ENCODE results near the gene STX8. TPM values are rescaled to one million over a fixed set of nuclear protein-coding genes. Genes with fewer than 3 reads are reported as not detected.

STX8 gene
- total RNA-seq, 1 donor: 19.7 TPM

DNA sequence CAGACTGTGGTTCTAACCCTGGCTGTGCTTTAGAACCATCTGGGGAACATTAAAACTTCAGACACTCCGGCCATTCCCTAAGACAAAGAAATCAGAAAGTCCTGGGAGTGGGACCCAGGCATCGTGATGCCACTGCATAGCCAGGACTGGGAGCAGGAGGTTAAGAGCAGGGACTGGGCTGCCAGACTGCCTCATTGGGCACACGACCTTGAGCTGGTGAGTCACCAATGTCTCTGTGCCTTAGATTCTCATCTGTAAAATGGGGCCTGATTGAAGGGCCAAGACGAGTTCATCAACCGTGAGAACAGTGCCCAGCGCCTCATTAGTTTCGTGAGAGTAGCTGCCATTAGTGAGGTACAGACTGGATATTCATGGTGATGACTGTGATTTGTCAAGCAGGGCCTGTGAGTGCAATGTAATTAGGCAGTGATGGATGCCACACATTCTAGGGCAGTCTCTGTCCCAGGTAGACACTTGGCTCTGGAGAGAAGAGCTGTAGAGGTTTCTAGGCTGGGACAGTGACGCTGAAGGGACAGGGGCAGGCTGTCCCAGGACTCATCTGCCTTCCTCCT is 357.5 kb downstream of the STX8 start:
- no peak for DNase-seq (ENCODE audit: low read depth in 2 of 3, low spot score in 2 of 3)

DNA sequence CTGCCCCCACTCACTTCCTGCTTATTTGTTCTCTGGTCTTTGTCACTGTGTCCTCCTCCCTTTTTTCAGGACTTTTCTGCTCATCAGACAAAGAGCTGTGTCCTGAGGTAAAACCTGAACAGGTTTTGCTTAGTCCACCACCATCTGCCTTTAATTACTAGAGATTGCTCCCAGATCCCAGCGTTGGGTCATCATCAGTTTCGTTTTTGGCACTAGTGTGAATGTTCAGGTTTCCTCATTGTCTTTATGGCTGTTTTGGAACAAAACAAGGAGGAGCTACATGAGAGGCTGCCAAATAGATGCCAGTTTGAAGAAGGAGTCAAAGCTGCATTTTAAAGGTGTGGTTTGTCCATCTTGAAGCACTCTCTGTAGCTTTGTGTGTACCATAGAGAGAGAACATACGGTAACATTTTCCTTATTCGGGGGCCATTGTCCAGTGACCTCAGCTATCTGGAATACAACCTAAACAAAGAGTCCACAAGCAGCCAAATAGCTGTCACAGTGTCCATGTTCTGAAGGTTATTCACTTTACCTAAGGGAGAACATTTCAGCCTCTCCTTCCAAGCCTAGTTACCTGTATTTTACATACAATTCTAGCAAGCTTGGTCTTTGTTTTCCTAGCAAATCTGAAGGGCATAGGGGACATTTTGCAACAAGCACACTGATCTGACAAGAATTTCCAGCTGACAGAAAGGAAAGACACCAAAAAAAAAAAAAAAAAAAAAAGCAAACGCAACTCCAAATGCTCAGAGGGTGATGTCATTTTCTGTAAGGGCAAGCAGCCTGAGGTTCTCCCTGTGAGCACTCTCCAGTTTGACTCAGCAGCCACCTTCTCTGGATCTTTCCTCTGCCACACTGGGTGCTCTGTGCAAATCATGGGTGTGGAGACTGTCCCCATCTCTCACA is 358.2 kb downstream of the STX8 start:
- DNase-seq (ENCODE audit: low read depth in 2 of 3, low spot score in 2 of 3): no peak

- no peak for DNase-seq (ENCODE audit: low read depth in 2 of 3, low spot score in 2 of 3)
Measured at GRCh38 chr17:9215465-9215864, 360.2 kb downstream of the STX8 start.

DNA sequence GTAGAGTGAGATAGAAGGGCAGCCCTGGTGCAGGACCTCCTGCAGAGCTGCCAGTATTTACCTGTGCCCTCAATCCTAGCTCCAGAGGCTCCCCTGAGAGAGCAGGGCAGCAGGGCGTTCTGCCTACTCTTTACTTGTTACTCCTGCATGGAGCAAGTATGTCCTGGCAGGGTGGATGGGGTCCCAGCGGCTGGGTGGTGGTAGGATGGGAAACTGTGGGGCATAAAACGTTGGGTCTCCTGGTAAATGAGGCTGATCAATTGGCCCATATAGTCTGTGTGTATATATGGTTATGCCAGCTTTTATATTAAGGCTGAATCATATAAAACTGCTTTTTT is 362.3 kb downstream of the STX8 start:
- no peak for DNase-seq (ENCODE audit: low read depth in 2 of 3, low spot score in 2 of 3)

DNA sequence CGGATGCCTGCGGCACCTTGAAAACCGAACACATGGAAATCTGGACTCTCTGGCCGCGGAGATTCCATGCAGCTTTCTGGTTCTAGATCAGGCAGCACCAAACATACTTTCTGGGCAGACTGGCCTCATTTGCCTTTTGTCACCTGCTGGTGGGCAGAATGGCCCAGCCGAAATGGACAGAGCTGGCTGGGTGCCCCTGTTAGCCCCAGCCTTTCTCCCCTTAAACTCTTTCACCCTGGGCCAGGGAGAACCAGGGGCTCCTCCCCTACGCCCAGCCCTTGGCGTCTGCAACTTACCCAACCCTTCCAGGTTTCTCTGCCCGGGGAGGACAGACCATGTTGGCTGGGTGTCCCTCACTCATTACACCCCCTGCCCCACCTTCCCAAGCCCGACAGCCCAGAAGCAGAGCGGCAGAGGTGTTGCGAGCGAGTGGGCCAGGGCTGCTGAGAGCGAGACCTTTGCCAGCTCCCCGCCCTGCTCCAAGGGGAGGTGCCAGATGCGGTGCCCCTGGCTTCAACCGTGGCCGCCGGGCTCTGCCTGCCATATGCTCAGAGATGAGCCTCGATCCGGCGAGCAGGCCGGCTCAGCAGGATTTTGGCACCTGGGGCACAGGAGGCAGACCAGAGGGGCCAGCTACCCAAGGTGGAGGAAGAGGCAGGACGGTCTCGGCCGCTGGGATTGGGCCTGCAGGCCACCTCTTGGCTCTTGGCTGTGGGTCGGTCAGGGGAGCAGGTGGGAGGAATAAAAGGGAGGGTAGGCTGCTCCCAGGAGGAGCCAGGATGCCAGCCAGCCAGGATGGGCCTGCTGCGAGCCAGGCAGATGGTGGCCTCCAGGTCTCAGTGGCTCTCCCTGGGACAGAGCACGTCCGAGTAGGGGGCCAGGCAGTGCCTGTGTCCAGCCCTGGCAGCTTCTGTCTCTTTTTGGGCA is 363.0 kb downstream of the STX8 start:
- DNase-seq (ENCODE audit: low read depth in 2 of 3, low spot score in 2 of 3): no peak

DNA sequence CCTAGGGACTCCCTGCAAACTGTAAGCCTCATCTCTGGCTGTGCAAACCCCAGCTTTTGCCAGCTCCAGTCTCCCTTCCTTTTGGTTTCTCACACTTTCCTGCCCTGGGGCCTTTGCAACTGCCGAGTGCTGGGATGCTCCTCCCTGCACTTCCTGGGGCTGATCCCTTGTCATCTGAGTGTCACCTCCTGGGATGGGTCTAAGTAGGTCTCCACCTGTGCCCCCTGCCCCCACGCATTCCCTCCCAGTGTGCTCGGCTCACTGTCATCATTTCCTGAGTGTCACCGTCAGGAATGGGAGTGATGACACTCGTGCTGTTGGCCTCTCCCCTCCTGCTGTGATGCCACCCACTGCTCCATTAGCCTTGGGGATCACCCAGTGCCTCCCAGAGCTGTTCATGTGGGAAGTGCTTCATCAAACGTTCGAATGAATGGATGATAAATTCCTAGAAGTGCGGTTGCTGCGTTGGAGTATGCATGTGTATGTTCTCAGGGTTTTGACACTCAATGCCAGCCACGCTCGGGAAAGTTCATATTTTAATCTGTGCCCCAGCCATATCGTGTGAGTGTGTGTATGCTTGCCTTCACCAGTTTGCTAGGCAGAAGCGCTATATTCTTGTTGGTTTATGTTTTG is 364.4 kb downstream of the STX8 start:
- DNase-seq (ENCODE audit: low read depth in 2 of 3, low spot score in 2 of 3): no peak

DNA sequence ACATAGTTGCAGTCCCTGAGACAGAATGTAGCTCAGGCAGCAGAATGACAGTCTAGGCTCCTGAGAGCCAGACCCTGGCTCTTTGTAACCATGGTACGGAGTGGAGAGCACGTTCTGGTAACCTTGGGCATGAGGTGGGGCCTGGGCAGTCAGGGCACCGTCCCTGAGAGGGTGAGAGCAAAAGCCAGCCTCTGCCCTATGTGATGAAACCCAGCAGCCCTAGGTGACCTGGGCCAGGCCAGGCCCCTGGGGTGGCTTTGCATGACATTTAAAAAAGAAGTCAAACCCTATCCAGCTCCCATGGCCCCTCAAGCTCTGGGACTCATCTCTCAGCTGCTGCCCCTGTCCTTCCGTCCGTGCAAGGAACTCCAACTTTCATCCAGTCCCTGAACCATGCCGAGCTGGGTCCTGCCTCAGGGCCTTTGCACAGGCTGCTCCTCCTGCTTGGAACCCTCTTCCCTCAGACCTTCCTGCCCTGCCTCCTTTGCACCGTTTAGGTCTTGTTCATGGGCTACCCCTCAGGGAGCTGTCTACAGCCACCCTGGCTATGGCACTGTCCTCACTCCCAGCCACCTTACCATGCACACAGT is 365.7 kb downstream of the STX8 start:
- DNase-seq (ENCODE audit: low read depth in 2 of 3, low spot score in 2 of 3): no peak

GRCh38 chr17:9209347-9209746 is 366.3 kb downstream of the STX8 start:
- DNase-seq (ENCODE audit: low read depth in 2 of 3, low spot score in 2 of 3): no peak

DNA sequence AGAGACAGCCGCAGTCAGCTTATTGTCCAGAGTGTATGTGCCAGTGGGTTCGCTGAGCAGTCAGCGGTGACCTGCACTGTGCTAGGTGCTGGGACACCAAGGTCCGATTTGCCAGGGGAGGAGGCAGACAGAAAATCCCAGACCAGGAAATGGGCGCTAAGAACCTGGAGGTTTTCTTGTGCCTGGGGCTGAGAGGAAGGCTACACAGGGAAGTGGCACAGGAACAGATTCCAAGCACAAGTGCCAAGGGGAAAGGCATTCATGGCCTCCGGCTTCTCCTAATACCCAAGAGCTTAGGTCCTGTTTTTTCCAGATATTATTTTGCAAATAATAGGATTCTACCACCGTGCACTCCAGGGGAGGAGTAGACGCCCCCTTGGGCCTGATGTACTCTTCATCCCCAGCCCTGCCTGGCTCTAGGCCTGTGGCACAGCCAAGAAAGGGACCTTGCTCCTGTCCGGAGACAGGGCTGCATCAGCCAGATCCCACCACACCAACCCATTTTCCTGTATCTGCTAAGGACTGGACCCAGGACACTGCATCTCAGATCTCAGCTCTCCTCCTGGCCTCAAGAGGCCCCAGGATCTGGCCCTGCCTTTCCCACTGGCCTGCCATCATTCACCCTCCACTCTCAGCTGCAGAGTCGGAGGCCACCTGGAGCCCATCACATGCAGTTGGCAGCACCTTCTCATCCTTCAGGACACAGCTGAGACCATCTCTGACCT is 367.1 kb downstream of the STX8 start:
- DNase-seq (ENCODE audit: low read depth in 2 of 3, low spot score in 2 of 3): no peak

- no peak for DNase-seq (ENCODE audit: low read depth in 2 of 3, low spot score in 2 of 3)
Measured at GRCh38 chr17:9206741-9207332, 368.8 kb downstream of the STX8 start.

DNA sequence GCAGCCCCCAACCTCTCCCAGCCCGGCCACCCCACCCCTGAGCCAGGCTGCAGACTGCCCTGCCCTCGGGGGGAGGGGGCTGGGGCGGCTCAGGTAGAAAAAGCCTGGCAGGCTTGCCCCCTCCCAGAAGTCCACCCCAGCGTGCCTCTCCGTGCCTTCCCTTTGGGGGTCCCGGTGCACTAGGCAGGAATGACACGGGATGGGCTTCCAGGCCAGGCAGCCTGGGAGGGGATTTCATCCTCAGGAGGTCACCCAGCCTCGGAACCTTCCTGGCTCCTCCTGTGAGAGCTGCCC is 369.3 kb downstream of the STX8 start:
- DNase-seq (ENCODE audit: low read depth in 2 of 3, low spot score in 2 of 3): no peak

- DNase-seq (ENCODE audit: low read depth in 2 of 3, low spot score in 2 of 3): no peak
Measured at GRCh38 chr17:9205520-9206409, 369.9 kb downstream of the STX8 start.

GRCh38 chr17:9204637-9205329 is 370.8 kb downstream of the STX8 start:
- peak in 1 of 3 donors; percentile 59 for DNase-seq (ENCODE audit: low read depth in 2 of 3, low spot score in 2 of 3)

GRCh38 chr17:9203771-9204425 is 371.7 kb downstream of the STX8 start:
- DNase-seq (ENCODE audit: low read depth in 2 of 3, low spot score in 2 of 3): peak in 1 of 3 donors; percentile 21

DNA sequence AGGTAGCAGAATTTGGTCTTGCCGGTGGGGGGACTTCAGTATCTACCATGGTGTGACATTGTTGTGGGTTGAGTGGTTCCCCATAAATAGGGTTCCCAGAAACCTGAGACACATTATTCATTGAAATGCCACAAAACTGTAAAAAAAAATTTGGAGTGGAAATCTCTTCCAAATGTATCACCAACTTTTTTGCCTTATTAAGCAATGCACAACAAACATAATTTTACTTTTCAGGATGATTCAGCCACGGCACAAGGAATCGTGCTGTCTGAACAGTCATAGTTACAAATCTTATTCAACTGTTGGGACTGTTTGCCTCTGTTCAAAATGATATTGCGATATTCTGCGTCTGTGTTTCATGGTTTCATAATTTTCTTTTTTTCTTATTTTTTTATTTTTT is 373.1 kb downstream of the STX8 start:
- DNase-seq (ENCODE audit: low read depth in 2 of 3, low spot score in 2 of 3): no peak

DNA sequence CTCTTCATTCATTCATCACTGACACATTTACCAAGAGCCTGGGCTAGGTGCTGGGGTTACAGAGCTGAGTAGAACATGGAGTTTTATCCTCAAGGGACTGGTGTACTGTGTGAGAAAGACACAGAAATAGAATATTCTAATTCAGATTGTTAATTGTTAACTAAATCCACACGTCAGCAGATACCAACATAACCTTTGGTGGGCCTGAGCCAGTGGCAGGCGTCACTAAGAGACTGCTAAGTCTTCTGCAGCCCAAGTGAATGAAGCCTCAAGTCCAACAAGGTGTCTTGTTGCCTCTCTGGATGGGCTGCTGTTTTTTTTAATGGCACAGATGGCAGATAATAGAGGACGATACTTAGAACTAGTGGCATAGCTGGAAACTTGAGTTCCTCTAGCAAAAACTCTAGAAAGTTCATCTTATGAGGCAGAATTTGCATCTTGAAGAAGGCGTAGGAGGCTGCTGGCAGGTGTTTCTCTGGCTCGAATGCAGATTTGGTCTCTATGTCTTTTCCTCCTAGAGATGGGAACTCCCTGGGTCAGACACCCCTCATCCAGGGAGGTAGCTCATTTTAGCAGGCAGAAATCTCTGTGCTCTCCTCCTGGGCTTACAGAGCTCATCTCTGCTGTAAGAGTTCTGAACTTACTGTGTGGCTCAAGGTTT is 374.8 kb downstream of the STX8 start:
- DNase-seq (ENCODE audit: low read depth in 2 of 3, low spot score in 2 of 3): no peak
